Activated CD8-positive, alpha-beta memory T cell treated with anti-CD3 and anti-CD28 coated beads, Interleukin-2, amount 50 U/mL, for 24 hours (primary cell): ENCODE measurements around the gene ENPP6.

Source experiments
- DNase-seq: peaks from one replicate; pipeline ENCODE4 v3.0.0-alpha.2; 2020; ENCODE audit errors: extremely low read depth

Gene ENPP6

GRCh38 chr4:184217634-184218033, at the start of gene ENPP6:
Gene ENPP6, minus strand, starts transcription at chr4:184217873. Its CDS starts 54 bp downstream, at chr4:184217819.
- no peak for DNase-seq

- DNase-seq: no peak
Measured at GRCh38 chr4:184267206-184267608, 49.5 kb upstream of the ENPP6 start.

GRCh38 chr4:184265546-184266351, 48.1 kb upstream of the ENPP6 start:
- no peak for DNase-seq

- DNase-seq: peak; percentile 86
Measured at GRCh38 chr4:184263910-184264732, 46.4 kb upstream of the ENPP6 start.

GRCh38 chr4:184263461-184263860, 45.8 kb upstream of the ENPP6 start:
- no peak for DNase-seq

- DNase-seq: no peak
Measured at GRCh38 chr4:184262901-184263300, 45.2 kb upstream of the ENPP6 start.

- DNase-seq: no peak
Measured at GRCh38 chr4:184261246-184261645, 43.6 kb upstream of the ENPP6 start.

- no peak for DNase-seq
Measured at GRCh38 chr4:184259866-184260265, 42.2 kb upstream of the ENPP6 start.

- no peak for DNase-seq
Measured at GRCh38 chr4:184259081-184259480, 41.4 kb upstream of the ENPP6 start.

GRCh38 chr4:184255871-184256642, 38.4 kb upstream of the ENPP6 start:
- no peak for DNase-seq

- no peak for DNase-seq
Measured at GRCh38 chr4:184255361-184255760, 37.7 kb upstream of the ENPP6 start.

GRCh38 chr4:184253072-184253420, 35.4 kb upstream of the ENPP6 start:
- no peak for DNase-seq

- DNase-seq: no peak
Measured at GRCh38 chr4:184252136-184253071, 34.7 kb upstream of the ENPP6 start.

- no peak for DNase-seq
Measured at GRCh38 chr4:184251670-184251980, 34.0 kb upstream of the ENPP6 start.

- no peak for DNase-seq
Measured at GRCh38 chr4:184250795-184251669, 33.4 kb upstream of the ENPP6 start.

- no peak for DNase-seq
Measured at GRCh38 chr4:184248216-184248615, 30.5 kb upstream of the ENPP6 start.

- no peak for DNase-seq
Measured at GRCh38 chr4:184247421-184247820, 29.7 kb upstream of the ENPP6 start.

GRCh38 chr4:184246426-184246825, 28.8 kb upstream of the ENPP6 start:
- no peak for DNase-seq

GRCh38 chr4:184238072-184238745, 20.5 kb upstream of the ENPP6 start:
- no peak for DNase-seq

- peak; percentile 17 for DNase-seq
Measured at GRCh38 chr4:184237612-184238011, 19.9 kb upstream of the ENPP6 start.
